ENCODE data around the gene ATG10.

ATG10 gene

DNA sequence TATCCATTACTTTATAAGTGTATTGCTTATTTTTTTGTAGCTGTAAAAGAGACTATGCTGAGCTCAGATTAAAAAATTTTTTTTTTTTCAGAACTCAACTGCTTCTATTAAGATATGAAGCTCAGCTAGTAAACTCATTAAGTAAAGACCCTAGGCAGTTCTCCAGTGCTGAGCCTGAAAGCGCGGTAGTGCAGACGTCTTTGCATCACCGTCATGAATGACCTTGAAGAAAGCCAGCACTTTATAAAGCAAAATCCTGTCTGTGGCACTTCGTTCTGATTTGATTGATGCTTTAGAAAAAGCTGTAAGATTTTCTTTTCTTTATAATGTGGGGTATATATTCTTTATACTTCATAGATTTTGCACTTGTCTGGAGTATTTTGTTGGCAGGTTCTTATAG lies 105.7 kb downstream of the ATG10 start:
- TF ChIP-seq, protein P1, sequence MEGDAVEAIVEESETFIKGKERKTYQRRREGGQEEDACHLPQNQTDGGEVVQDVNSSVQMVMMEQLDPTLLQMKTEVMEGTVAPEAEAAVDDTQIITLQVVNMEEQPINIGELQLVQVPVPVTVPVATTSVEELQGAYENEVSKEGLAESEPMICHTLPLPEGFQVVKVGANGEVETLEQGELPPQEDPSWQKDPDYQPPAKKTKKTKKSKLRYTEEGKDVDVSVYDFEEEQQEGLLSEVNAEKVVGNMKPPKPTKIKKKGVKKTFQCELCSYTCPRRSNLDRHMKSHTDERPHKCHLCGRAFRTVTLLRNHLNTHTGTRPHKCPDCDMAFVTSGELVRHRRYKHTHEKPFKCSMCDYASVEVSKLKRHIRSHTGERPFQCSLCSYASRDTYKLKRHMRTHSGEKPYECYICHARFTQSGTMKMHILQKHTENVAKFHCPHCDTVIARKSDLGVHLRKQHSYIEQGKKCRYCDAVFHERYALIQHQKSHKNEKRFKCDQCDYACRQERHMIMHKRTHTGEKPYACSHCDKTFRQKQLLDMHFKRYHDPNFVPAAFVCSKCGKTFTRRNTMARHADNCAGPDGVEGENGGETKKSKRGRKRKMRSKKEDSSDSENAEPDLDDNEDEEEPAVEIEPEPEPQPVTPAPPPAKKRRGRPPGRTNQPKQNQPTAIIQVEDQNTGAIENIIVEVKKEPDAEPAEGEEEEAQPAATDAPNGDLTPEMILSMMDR (IDR thresholded peaks at IDR 0.05; ENCODE audit: control insufficient read depth, extremely low read depth, insufficient read depth) = no peak
- H3K4me3 ChIP-seq (ENCODE audit: low read depth, low read length) = no peak overlapping the region
- DNase-seq (ENCODE audit: low read depth) = no peak

DNA sequence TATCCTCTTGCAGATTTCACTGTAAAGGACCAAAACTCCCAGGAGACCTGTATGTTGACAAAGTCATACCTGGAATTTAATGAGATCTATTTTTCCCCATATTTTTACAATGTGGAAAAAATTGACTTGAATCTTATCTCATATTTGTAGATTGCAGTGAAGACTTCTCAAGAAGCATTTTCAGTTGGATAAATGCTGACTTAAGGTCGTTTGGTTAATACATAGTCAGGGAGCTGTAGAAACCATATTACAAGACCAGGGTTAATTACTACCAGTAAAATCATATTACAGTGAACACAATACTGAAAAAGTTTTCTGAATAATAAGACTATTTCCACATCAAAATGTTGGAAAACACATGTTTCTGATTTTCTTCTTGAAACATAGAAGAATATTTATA lies 119.8 kb downstream of the ATG10 start:
- no peak overlapping the region for H3K4me3 ChIP-seq (ENCODE audit: low read depth, low read length)
- TF ChIP-seq, protein P1 (IDR thresholded peaks at IDR 0.05; ENCODE audit: control insufficient read depth, extremely low read depth, insufficient read depth) = no peak
- DNase-seq (ENCODE audit: low read depth) = no peak

DNA sequence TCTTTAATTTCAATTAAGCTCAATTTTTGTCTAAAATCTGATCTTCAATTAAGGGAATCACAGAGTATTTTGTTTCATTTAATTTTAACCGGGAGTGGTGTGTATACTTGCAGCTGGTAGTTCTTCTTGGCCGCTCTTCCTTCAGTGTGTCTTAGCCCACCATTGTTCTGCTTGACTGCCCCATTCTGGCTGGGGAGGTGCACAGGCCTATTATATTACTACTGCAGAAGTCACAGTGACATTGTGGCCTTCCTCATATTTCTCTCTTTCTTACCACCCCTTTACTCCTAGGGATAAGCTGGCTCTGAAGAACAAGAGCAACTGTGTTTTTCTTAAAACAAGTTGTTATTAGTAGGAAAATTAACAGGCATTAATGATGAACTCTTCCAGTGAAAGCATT lies 123.7 kb downstream of the ATG10 start:
- TF ChIP-seq, protein P1 (IDR thresholded peaks at IDR 0.05; ENCODE audit: control insufficient read depth, extremely low read depth, insufficient read depth) = no peak
- DNase-seq (ENCODE audit: low read depth) = no peak
- no peak overlapping the region for H3K4me3 ChIP-seq (ENCODE audit: low read depth, low read length)

DNA sequence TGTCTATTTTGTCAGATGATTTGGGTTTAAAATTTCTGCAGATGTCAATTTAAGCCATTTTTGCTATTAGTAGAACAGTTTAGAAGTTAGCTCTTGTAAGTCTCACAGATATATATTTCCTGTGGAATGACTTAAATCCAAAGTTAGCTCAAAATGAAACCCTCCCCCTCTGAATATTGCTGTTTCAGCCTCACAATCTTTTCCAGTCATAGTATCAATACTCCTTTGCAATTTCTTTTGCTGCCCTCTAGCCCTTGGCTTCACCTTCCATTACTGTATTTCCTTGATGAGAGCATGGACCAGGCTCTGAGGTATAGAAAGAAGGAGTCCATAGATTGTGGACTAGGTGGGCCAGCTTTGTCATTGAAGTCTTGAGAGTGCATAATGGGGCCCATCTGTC lies 124.4 kb downstream of the ATG10 start:
- TF ChIP-seq, protein P1 (IDR thresholded peaks at IDR 0.05; ENCODE audit: control insufficient read depth, extremely low read depth, insufficient read depth) = no peak
- no peak for DNase-seq (ENCODE audit: low read depth)

DNA sequence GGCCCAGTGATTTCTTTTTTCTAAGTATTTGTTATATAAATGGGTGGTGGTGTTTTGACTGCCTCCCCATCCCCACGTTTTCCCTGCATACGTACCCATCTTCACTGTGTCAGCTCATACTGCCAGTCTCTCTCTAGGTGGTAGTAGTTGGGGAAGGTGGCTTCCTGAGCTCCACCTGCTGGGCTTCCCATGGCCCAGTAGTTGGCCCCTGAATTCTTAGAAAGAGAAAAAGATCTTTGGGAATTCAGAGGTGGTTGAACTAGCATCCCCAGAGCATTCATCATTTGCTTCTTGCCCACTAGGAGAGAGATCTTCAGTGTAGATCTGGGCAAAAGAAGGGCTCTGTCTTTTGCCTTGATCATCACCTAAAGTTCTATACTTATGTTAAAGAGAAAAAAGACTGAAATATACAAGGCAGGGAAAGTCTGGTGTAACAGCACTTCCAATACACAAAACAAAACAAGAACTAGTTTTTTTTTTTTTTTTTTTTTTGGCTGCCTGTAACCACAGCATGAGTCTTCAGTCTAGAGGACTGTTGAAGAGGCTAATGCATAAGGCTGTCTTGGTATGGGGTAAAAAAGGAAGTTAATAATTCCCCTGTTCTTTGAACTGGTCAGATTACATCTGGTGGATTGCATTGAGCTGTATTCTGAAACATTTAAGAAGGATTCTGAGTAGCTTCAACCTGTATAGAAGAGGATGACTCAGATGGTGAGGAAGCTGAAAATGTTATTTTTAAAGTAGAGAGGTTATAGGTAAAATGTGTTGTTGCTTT lies 128.7 kb downstream of the ATG10 start:
- DNase-seq (ENCODE audit: low read depth) = no peak
- no peak overlapping the region for H3K4me3 ChIP-seq (ENCODE audit: low read depth, low read length)
- TF ChIP-seq, protein P1 (IDR thresholded peaks at IDR 0.05; ENCODE audit: control insufficient read depth, extremely low read depth, insufficient read depth) = 0 out of 2 replicates have a peak, but pooled peaks have one; percentile 2

More for the DNA sequence above, 124.4 kb downstream of the ATG10 start:
- H3K4me3 ChIP-seq (ENCODE audit: low read depth, low read length) = no peak overlapping the region

DNA sequence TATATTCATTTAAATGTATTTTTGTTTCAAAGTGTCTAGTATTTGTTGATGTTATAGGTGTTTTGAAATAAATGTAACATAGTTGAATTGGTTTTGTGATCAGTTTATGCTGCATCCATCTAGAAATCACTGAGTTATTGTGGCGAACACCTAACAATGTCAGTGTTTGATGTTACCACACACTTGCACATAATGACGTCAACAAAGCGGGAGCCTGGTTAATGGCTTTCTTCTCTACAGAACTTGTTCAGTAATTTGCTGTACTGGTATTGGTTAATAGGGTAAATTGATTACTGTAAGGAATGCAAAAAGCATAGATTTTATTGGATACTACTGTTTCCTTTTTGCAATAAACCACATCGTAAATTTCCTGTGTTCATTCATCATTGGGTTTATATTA lies 133.0 kb downstream of the ATG10 start:
- no peak for DNase-seq (ENCODE audit: low read depth)
- TF ChIP-seq, protein P1 (IDR thresholded peaks at IDR 0.05; ENCODE audit: control insufficient read depth, extremely low read depth, insufficient read depth) = no peak

DNA sequence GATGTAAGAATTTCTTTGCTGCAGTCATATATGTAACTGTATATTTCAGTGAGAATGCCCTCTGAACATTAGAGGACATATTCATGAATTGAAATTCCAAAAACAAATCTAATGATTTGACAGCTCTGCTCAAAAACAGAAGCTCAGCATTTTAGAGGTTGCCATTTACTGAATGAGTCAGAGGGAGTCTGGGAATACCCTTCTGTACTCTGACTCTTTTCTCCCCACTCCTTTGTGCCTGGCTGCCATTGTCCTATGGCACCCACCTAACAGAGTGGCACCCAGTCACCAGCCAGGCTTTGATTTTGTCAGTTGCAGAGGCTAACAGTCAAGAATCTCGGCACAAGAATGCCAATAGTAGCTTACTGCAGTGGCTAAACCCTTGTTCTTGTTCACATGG lies 133.6 kb downstream of the ATG10 start:
- no peak for DNase-seq (ENCODE audit: low read depth)
- TF ChIP-seq, protein P1 (IDR thresholded peaks at IDR 0.05; ENCODE audit: control insufficient read depth, extremely low read depth, insufficient read depth) = no peak
- no peak overlapping the region for H3K4me3 ChIP-seq (ENCODE audit: low read depth, low read length)

More for the DNA sequence above, 133.0 kb downstream of the ATG10 start:
- no peak overlapping the region for H3K4me3 ChIP-seq (ENCODE audit: low read depth, low read length)

Data from LNCaP clone FGC (cell line).